ENCODE results near the gene RBPJL.

The RBPJL gene

DNA sequence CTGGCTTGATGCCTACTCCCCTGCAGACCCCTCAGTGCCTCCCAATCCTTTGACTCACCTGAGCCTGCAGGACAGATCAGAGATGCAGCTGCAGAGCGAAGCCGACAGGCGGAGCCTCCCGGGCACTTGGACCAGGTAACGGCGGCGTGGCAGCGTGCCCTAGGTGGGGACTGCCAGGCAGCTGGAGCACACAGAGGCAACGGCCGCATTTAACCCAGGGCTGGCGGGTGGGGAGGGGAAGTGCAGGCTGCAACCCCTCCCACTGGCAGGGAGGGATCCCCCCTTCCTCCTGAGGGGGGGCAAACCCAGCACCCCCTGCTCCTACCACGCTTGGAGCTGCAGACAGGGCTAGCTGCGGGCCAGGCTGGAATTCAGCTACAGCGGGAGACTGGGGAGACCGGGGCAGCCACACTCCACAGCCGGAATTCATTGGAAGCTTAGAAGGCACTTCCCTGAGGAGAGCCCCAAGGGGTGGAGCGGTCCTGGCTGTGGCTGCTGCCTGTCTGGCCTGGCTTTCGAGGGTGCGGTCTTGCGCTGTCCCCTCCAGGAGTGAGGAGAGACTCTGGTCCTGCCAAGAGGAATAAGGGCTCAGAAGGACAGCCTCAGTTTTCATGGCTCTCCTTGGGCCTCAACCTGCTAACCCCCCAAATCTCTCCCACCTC, 1.6 kb downstream of the RBPJL start, which contains the start of gene MATN4:
Gene MATN4, minus strand, starts transcription at position 183 of the 662 bp plus-strand sequence. CDS start 2,717 bp downstream, outside the sequence.
- TF ChIP-seq RARB (CRISPR knock-in tag; IDR thresholded peaks at IDR 0.05) (no peak), SNAI2 (CRISPR knock-in tag; IDR thresholded peaks at IDR 0.05) (no peak), CSDC2 (CRISPR knock-in tag; IDR thresholded peaks at IDR 0.05) (no peak), ESRRG (CRISPR knock-in tag; IDR thresholded peaks at IDR 0.05) (no peak), ZFP3 (CRISPR knock-in tag; IDR thresholded peaks at IDR 0.05) (no peak), ISL1 (CRISPR knock-in tag; IDR thresholded peaks at IDR 0.05) (no peak), POU6F1 (CRISPR knock-in tag; IDR thresholded peaks at IDR 0.05; ENCODE audit: borderline replicate concordance, low read depth) (no peak), TOX (CRISPR knock-in tag; IDR thresholded peaks at IDR 0.05; ENCODE audit: borderline replicate concordance) (no peak), PATZ1 (CRISPR knock-in tag; IDR thresholded peaks at IDR 0.05; ENCODE audit: borderline replicate concordance) (no peak), ZNF565 (CRISPR knock-in tag; conservative IDR thresholded peaks at IDR 0.05; ENCODE audit: low read depth) (no peak), TCF4 (CRISPR knock-in tag; IDR thresholded peaks at IDR 0.05; ENCODE audit: borderline replicate concordance) (no peak), GLIS3 (CRISPR knock-in tag; IDR thresholded peaks at IDR 0.05) (no peak)
- TF ChIP-seq, protein P1, sequence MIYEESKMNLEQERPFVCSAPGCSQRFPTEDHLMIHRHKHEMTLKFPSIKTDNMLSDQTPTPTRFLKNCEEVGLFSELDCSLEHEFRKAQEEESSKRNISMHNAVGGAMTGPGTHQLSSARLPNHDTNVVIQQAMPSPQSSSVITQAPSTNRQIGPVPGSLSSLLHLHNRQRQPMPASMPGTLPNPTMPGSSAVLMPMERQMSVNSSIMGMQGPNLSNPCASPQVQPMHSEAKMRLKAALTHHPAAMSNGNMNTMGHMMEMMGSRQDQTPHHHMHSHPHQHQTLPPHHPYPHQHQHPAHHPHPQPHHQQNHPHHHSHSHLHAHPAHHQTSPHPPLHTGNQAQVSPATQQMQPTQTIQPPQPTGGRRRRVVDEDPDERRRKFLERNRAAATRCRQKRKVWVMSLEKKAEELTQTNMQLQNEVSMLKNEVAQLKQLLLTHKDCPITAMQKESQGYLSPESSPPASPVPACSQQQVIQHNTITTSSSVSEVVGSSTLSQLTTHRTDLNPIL (CRISPR knock-in tag; IDR thresholded peaks at IDR 0.05; ENCODE audit: low read depth): no peak
- ATAC-seq: no peak

- no peak for ATAC-seq
- TF ChIP-seq PATZ1 (CRISPR knock-in tag; IDR thresholded peaks at IDR 0.05; ENCODE audit: borderline replicate concordance): no peak
- TF ChIP-seq CSRNP3 (CRISPR knock-in tag; IDR thresholded peaks at IDR 0.05): no peak
- no peak for TF ChIP-seq TSHZ2 (CRISPR knock-in tag; IDR thresholded peaks at IDR 0.05)
- no peak for TF ChIP-seq ISL1 (CRISPR knock-in tag; IDR thresholded peaks at IDR 0.05)
- no peak for TF ChIP-seq BACH2 (CRISPR knock-in tag; IDR thresholded peaks at IDR 0.05; ENCODE audit: borderline replicate concordance)
- TF ChIP-seq ZFP3 (CRISPR knock-in tag; IDR thresholded peaks at IDR 0.05): no peak
- TF ChIP-seq POU6F1 (CRISPR knock-in tag; IDR thresholded peaks at IDR 0.05; ENCODE audit: borderline replicate concordance, low read depth): no peak
- TF ChIP-seq ZFP30 (CRISPR knock-in tag; IDR thresholded peaks at IDR 0.05): no peak
- no peak for TF ChIP-seq TCF4 (CRISPR knock-in tag; IDR thresholded peaks at IDR 0.05; ENCODE audit: borderline replicate concordance)
- TF ChIP-seq TOX (CRISPR knock-in tag; IDR thresholded peaks at IDR 0.05; ENCODE audit: borderline replicate concordance): no peak
- TF ChIP-seq PPARA (CRISPR knock-in tag; IDR thresholded peaks at IDR 0.05; ENCODE audit: borderline replicate concordance): no peak
- TF ChIP-seq ZNF8 (CRISPR knock-in tag; IDR thresholded peaks at IDR 0.05): no peak
- no peak for TF ChIP-seq ARNTL (CRISPR knock-in tag; IDR thresholded peaks at IDR 0.05; ENCODE audit: borderline replicate concordance, low read depth)
- no peak for TF ChIP-seq CSDC2 (CRISPR knock-in tag; IDR thresholded peaks at IDR 0.05)
- TF ChIP-seq, protein P1 (CRISPR knock-in tag; IDR thresholded peaks at IDR 0.05; ENCODE audit: low read depth): no peak
- TF ChIP-seq GLIS3 (CRISPR knock-in tag; IDR thresholded peaks at IDR 0.05): no peak
- no peak for TF ChIP-seq ZC3H10 (CRISPR knock-in tag; IDR thresholded peaks at IDR 0.05)
- no peak for TF ChIP-seq ZNF70 (CRISPR knock-in tag; IDR thresholded peaks at IDR 0.05)
- TF ChIP-seq ESRRG (CRISPR knock-in tag; IDR thresholded peaks at IDR 0.05): no peak
These were observed 2.4 kb downstream of the RBPJL start for GRCh38 chr20:45309075-45309474.

Data from SK-N-SH treated with all-trans-retinoic acid at 6 μM for 48 hours (cell line).